ENCODE data around the gene DYNLRB2. TPM values are rescaled to one million over a fixed set of nuclear protein-coding genes. Genes with fewer than 3 reads are reported as not detected.
A peak's percentile ranks its signal among the peaks of the same experiment; 100 is the strongest.

DYNLRB2 gene
- total and polyA plus RNA-seq, 2 of the 13 experiments (the other 11 are each of a cell fraction or from before 2014, with no cell fraction given): not detected

DNA sequence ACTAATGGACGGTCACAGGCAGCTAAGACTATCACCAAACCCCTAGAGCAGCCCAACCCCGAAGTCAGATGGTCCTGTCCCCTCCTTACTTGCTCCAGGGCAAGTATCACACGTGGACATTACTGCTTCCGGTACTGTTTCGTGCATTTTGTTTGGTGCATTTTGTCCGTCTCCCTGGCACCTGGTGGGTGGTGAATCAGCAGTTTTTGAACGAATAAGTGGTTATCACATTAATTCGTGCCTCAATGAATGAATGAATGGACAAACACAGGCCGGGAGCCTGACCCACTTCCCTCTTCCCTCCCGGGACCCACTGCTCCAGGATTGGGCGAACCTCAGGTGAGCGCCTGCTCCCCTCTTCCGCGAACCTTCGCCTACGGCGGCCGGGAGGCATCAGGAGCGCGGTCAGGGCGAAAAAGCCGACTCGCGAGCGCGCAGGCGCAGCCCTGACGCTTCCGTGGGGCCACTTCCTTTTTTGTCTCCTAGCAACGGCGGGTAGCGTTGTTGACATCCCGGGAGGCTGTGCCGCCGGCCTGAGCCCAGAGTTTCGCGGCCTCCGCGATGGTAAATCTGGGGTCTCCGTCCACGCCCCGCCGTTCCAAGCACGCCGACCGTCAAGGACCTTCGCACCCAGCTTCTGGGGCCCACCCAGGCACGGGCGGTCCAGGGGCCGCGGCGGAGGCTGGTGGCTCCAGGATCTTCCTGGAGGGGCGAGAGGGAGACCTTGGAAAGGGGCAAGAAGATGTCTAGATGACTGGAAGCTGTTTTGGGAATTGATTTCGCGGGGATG, at the start of gene DYNLRB2 (continued):
- TF ChIP-seq, protein P1, sequence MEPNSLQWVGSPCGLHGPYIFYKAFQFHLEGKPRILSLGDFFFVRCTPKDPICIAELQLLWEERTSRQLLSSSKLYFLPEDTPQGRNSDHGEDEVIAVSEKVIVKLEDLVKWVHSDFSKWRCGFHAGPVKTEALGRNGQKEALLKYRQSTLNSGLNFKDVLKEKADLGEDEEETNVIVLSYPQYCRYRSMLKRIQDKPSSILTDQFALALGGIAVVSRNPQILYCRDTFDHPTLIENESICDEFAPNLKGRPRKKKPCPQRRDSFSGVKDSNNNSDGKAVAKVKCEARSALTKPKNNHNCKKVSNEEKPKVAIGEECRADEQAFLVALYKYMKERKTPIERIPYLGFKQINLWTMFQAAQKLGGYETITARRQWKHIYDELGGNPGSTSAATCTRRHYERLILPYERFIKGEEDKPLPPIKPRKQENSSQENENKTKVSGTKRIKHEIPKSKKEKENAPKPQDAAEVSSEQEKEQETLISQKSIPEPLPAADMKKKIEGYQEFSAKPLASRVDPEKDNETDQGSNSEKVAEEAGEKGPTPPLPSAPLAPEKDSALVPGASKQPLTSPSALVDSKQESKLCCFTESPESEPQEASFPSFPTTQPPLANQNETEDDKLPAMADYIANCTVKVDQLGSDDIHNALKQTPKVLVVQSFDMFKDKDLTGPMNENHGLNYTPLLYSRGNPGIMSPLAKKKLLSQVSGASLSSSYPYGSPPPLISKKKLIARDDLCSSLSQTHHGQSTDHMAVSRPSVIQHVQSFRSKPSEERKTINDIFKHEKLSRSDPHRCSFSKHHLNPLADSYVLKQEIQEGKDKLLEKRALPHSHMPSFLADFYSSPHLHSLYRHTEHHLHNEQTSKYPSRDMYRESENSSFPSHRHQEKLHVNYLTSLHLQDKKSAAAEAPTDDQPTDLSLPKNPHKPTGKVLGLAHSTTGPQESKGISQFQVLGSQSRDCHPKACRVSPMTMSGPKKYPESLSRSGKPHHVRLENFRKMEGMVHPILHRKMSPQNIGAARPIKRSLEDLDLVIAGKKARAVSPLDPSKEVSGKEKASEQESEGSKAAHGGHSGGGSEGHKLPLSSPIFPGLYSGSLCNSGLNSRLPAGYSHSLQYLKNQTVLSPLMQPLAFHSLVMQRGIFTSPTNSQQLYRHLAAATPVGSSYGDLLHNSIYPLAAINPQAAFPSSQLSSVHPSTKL (CRISPR knock-in tag; IDR thresholded peaks at IDR 0.05): peak; percentile 75; the same call in 1 of the 2 replicates
- TF ChIP-seq ZNF652 (CRISPR knock-in tag; IDR thresholded peaks at IDR 0.05; ENCODE audit: borderline replicate concordance, low read depth) (no peak), SP2 (CRISPR knock-in tag; IDR thresholded peaks at IDR 0.05) (no peak), ZNF792 (CRISPR knock-in tag; IDR thresholded peaks at IDR 0.05) (0 out of 2 replicates have a peak, but pooled peaks have one; percentile 74), SAP130 (CRISPR knock-in tag; IDR thresholded peaks at IDR 0.05; ENCODE audit: low read depth) (peak; percentile 98), ZNF143 (CRISPR knock-in tag; IDR thresholded peaks at IDR 0.05) (peak; percentile 64; the same call in 1 of the 2 replicates), GPN1 (CRISPR knock-in tag; IDR thresholded peaks at IDR 0.05; ENCODE audit: borderline replicate concordance) (no peak), ZNF121 (CRISPR knock-in tag; IDR thresholded peaks at IDR 0.05) (no peak), HOXA3 (CRISPR knock-in tag; IDR thresholded peaks at IDR 0.05) (peak; percentile 92)
- TF ChIP-seq, protein P2, sequence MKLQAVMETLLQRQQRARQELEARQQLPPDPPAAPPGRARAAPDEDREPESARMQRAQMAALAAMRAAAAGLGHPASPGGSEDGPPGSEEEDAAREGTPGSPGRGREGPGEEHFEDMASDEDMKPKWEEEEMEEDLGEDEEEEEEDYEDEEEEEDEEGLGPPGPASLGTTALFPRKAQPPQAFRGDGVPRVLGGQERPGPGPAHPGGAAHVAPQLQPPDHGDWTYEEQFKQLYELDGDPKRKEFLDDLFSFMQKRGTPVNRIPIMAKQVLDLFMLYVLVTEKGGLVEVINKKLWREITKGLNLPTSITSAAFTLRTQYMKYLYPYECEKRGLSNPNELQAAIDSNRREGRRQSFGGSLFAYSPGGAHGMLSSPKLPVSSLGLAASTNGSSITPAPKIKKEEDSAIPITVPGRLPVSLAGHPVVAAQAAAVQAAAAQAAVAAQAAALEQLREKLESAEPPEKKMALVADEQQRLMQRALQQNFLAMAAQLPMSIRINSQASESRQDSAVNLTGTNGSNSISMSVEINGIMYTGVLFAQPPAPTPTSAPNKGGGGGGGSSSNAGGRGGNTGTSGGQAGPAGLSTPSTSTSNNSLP (IDR thresholded peaks at IDR 0.05; ENCODE audit: low read depth, low read length): no peak
- TF ChIP-seq, protein P3, sequence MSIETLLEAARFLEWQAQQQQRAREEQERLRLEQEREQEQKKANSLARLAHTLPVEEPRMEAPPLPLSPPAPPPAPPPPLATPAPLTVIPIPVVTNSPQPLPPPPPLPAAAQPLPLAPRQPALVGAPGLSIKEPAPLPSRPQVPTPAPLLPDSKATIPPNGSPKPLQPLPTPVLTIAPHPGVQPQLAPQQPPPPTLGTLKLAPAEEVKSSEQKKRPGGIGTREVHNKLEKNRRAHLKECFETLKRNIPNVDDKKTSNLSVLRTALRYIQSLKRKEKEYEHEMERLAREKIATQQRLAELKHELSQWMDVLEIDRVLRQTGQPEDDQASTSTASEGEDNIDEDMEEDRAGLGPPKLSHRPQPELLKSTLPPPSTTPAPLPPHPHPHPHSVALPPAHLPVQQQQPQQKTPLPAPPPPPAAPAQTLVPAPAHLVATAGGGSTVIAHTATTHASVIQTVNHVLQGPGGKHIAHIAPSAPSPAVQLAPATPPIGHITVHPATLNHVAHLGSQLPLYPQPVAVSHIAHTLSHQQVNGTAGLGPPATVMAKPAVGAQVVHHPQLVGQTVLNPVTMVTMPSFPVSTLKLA (IDR thresholded peaks at IDR 0.05): 0 out of 2 replicates have a peak, but pooled peaks have one; percentile 1
- TF ChIP-seq, protein P4, sequence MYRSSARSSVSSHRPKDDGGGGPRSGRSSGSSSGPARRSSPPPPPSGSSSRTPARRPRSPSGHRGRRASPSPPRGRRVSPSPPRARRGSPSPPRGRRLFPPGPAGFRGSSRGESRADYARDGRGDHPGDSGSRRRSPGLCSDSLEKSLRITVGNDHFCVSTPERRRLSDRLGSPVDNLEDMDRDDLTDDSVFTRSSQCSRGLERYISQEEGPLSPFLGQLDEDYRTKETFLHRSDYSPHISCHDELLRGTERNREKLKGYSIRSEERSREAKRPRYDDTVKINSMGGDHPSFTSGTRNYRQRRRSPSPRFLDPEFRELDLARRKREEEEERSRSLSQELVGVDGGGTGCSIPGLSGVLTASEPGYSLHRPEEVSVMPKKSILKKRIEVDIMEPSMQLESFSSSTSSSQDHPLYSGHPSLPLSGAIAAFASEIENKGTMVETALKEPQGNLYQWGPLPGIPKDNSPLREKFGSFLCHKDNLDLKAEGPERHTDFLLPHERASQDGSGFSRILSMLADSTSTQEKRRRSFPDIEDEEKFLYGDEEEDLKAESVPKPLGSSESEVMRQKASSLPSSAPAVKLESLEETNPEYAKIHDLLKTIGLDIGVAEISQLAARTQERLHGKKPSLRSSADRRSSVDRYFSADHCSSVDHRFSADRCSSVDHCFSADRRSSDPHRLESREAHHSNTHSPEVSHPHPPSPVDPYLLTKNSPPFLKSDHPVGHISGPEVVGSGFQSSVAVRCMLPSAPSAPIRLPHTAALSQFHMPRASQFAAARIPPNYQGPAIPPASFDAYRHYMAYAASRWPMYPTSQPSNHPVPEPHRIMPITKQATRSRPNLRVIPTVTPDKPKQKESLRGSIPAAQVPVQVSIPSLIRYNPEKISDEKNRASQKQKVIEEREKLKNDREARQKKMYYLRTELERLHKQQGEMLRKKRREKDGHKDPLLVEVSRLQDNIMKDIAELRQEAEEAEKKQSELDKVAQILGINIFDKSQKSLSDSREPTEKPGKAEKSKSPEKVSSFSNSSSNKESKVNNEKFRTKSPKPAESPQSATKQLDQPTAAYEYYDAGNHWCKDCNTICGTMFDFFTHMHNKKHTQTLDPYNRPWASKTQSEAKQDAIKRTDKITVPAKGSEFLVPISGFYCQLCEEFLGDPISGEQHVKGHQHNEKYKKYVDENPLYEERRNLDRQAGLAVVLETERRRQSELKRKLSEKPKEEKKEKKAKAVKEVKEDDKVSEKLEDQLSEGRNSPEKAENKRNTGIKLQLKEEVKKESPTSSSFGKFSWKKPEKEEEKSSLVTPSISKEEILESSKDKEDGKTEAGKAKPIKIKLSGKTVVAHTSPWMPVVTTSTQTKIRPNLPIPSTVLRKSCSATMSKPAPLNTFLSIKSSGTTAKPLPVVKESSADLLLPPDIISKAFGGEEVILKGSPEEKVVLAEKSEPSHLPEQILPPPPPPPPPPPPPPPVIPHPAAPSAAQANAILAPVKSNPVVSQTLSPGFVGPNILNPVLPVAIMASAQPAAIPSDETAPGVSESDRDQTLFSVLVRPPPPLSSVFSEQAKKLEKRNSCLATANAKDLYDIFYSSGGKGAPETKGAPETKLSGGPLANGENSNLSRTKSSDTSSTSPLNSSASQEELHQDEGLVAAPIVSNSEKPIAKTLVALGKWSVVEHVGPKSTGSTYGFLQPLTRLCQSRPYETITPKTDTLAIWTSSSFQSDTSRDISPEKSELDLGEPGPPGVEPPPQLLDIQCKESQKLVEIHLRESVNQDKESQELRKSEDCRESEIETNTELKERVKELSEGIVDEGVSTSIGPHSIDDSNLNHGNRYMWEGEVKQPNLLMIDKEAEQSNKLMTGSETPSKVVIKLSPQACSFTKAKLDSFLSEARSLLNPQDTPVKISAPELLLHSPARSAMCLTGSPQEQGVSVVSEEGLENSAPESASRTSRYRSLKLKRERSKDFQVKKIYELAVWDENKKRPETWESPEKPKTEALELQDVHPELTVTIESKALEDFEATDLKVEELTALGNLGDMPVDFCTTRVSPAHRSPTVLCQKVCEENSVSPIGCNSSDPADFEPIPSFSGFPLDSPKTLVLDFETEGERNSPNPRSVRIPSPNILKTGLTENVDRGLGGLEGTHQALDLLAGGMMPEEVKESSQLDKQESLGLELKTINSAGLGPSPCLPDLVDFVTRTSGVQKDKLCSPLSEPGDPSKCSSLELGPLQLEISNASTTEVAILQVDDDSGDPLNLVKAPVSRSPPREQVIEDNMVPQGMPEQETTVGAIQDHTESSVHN (CRISPR knock-in tag; IDR thresholded peaks at IDR 0.05): no peak

Measured in HepG2 (cell line).